Neural cell (in vitro differentiated cells): ENCODE measurements around the gene PLD1.

ENCODE experiments used
- EZH2 ChIP-seq: fragments of 200-600, 300-800 bp; shearing (Covaris generic), sonication (generic); IDR thresholded peaks from 2 replicates; pipeline ENCODE4 v1.6.1; 2014; ENCODE audit warnings: antibody characterized with exemption, low read length, borderline replicate concordance, mild to moderate bottlenecking; ENCODE audit not compliant: insufficient read depth, poor library complexity, severe bottlenecking
- POLR2AphosphoS5 ChIP-seq: IDR thresholded peaks from 2 replicates; pipeline ENCODE4 v1.6.1; 2012
- TF ChIP-seq, protein P1 (sequence below): fragments of 450-650 bp; IDR thresholded peaks from 2 replicates; pipeline ENCODE4 v1.5.1; 2014; ENCODE audit warnings: antibody characterized with exemption, mild to moderate bottlenecking, moderate library complexity; ENCODE audit not compliant: poor library complexity, severe bottlenecking

DNA sequence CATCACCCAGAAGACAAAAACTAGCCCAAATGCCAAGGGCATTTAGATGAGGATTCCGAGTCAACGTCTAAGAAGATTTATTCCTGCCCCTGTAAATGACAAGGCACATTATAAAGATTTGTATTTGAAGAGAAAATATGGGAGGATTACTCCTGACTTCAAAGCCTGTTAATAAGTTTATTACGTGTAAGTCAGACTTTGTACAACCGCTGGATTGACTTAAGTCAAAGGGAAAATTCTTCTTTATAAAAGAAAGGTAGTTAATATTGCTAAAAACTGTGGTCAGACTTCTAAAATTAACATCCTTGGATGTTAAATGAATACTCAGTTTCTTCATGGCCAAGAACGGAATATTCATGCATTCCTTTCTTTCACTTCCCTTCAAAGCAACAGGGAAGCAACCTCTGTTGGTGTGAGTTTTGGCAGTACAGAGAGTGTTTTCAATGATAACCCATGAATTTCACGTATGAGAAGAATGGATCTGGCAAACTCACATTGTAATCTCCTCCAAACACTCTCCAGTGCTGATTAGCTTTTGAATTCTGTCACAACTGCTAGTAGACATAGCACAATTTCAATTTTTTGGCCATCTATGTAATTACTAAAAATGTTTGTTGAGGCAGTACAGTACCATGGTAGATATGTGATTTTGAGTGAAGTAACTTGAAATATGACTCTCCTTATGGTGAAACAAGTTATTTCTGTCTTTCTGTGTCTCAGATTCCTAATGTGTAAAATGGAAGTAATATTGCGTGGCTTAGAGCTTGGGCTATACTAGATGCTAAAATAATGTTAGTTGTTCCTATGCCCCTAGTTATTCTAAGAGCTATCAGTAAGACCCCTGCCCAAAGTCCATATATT is 62.0 kb downstream of the PLD1 start:
- TF ChIP-seq, protein P1, sequence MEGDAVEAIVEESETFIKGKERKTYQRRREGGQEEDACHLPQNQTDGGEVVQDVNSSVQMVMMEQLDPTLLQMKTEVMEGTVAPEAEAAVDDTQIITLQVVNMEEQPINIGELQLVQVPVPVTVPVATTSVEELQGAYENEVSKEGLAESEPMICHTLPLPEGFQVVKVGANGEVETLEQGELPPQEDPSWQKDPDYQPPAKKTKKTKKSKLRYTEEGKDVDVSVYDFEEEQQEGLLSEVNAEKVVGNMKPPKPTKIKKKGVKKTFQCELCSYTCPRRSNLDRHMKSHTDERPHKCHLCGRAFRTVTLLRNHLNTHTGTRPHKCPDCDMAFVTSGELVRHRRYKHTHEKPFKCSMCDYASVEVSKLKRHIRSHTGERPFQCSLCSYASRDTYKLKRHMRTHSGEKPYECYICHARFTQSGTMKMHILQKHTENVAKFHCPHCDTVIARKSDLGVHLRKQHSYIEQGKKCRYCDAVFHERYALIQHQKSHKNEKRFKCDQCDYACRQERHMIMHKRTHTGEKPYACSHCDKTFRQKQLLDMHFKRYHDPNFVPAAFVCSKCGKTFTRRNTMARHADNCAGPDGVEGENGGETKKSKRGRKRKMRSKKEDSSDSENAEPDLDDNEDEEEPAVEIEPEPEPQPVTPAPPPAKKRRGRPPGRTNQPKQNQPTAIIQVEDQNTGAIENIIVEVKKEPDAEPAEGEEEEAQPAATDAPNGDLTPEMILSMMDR = no peak
- TF ChIP-seq EZH2 (no peak), POLR2AphosphoS5 (no peak)
